MCF 10A (cell line): Measurements from ENCODE around the gene CLDN16. TPM values are rescaled to one million over a fixed set of nuclear protein-coding genes. Genes with fewer than 3 reads are reported as not detected.

Experiments used
- BruUV-seq: library from RNA; stranded (reverse); fragments of 400-500 nt; replicated peaks from 2 replicates; lab custom pipeline; 2021; lab: Mats Ljungman, UMichigan
- CTCF ChIA-PET: fragments of 300-600 bp; sonication (Branson Sonifier 250); formaldehyde crosslinking; extraction: SDS; loops from one replicate; lab custom pipeline; 2021; ENCODE audit warnings: antibody characterized with exemption, inconsistent platforms; lab: Yijun Ruan, JAX
- POLR2A ChIA-PET: fragments of 300-600, 350-650 bp; sonication (Branson Sonifier 250); formaldehyde crosslinking; extraction: SDS; loops from one replicate; lab custom pipeline; 2020; ENCODE audit warnings: antibody characterized with exemption, inconsistent platforms; lab: Yijun Ruan, JAX
- DNase-seq: peaks from one replicate; pipeline ENCODE4 v3.0.0-alpha.2; 2018; ENCODE audit not compliant: unreplicated experiment
- H3K27ac Mint-ChIP-seq: one replicate; pipeline ENCODE4 v1.8.0; 2022; ENCODE audit warnings: mild to moderate bottlenecking, low read depth, mixed read lengths; ENCODE audit not compliant: unreplicated experiment
- H3K27me3 Mint-ChIP-seq: one replicate; pipeline ENCODE4 v1.8.0; 2022; ENCODE audit warnings: mixed read lengths; ENCODE audit not compliant: insufficient read depth, unreplicated experiment
- H3K36me3 Mint-ChIP-seq: one replicate; pipeline ENCODE4 v1.8.0; 2022; ENCODE audit warnings: mild to moderate bottlenecking, moderate library complexity, mixed read lengths; ENCODE audit not compliant: insufficient read depth, unreplicated experiment
- H3K4me1 Mint-ChIP-seq: one replicate; pipeline ENCODE4 v1.8.0; 2022; ENCODE audit warnings: mixed read lengths; ENCODE audit not compliant: insufficient read depth, unreplicated experiment
- H3K4me3 Mint-ChIP-seq: one replicate; pipeline ENCODE4 v1.8.0; 2022; ENCODE audit warnings: mild to moderate bottlenecking, moderate library complexity, mixed read lengths; ENCODE audit not compliant: unreplicated experiment
- H3K9me3 Mint-ChIP-seq: one replicate; pipeline ENCODE4 v1.8.0; 2022; ENCODE audit warnings: mixed read lengths; ENCODE audit not compliant: unreplicated experiment
- intact Hi-C: fragments of 100-400 bp; cut with micrococcal nuclease; formaldehyde crosslinking; loops from 2 replicates; pipeline ENCODE4 v1.14.1; 2022
- total RNA-seq: library from RNA; stranded (reverse); gene quantifications from 2 replicates; pipeline ENCODE4 v1.2.3, GENCODE V29; 2022
- TF ChIP-seq, protein P1 (sequence below): fragments of 200-600 bp; IDR thresholded peaks from one replicate; pipeline ENCODE4 v1.8.0; 2022; ENCODE audit warnings: antibody characterized with exemption, mild to moderate bottlenecking; ENCODE audit not compliant: unreplicated experiment

CLDN16 gene
- total RNA-seq, 1 experiment from 2014 or later: 0.23 TPM

GRCh38 chr3:190449801-190450200 lies 61.8 kb downstream of the CLDN16 start, which contains the start of gene TMEM207:
TSS of gene TMEM207 (minus strand) at chr3:190449901. CDS start at chr3:190449809, 92 bp downstream.
- no peaks in the 10 kb centered on the region for H3K27me3 Mint-ChIP-seq
- H3K36me3 Mint-ChIP-seq: no peaks in the 10 kb centered on the region
- no peak within 1 kb of the TSS for H3K27ac Mint-ChIP-seq
- H3K4me1 Mint-ChIP-seq: no peaks in the 10 kb centered on the region
- TF ChIP-seq, protein P1, sequence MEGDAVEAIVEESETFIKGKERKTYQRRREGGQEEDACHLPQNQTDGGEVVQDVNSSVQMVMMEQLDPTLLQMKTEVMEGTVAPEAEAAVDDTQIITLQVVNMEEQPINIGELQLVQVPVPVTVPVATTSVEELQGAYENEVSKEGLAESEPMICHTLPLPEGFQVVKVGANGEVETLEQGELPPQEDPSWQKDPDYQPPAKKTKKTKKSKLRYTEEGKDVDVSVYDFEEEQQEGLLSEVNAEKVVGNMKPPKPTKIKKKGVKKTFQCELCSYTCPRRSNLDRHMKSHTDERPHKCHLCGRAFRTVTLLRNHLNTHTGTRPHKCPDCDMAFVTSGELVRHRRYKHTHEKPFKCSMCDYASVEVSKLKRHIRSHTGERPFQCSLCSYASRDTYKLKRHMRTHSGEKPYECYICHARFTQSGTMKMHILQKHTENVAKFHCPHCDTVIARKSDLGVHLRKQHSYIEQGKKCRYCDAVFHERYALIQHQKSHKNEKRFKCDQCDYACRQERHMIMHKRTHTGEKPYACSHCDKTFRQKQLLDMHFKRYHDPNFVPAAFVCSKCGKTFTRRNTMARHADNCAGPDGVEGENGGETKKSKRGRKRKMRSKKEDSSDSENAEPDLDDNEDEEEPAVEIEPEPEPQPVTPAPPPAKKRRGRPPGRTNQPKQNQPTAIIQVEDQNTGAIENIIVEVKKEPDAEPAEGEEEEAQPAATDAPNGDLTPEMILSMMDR: no peak
- ChIA-PET POLR2A (no interaction called here), CTCF (interaction anchor here (0.6 to 1.3 kb wide), 4 partner anchors 9 to 68 kb away, joined by 3 to 4 read pairs (median 4); no protein-coding TSS in a partner anchor)
- H3K9me3 Mint-ChIP-seq: no peaks in the 10 kb centered on the region
- intact Hi-C loops: loop anchor here (5.0 kb wide), 1 partner anchor 248 kb away; no protein-coding TSS in a partner anchor
- H3K4me3 Mint-ChIP-seq: no peak within 1 kb of the TSS
- no TSS peak for BruUV-seq
- DNase-seq: no peak

- Mint-ChIP-seq H3K4me3 (no peak overlapping the region), H3K4me1 (no peaks in the 10 kb centered on the region), H3K9me3 (no peaks in the 10 kb centered on the region), H3K36me3 (no peaks in the 10 kb centered on the region), H3K27ac (no peak overlapping the region), H3K27me3 (no peaks in the 10 kb centered on the region)
- intact Hi-C loops: no loop called here
- no TSS peak for BruUV-seq
- ChIA-PET CTCF (no interaction called here), POLR2A (no interaction called here)
- DNase-seq: no peak
- TF ChIP-seq, protein P1: no peak
Measured at GRCh38 chr3:190455828-190456227, 67.9 kb downstream of the CLDN16 start.

- Mint-ChIP-seq H3K9me3 (no peaks in the 10 kb centered on the region), H3K27me3 (no peaks in the 10 kb centered on the region), H3K4me3 (no peak overlapping the region), H3K27ac (no peak overlapping the region), H3K4me1 (no peaks in the 10 kb centered on the region), H3K36me3 (no peaks in the 10 kb centered on the region)
- POLR2A ChIA-PET: no interaction called here
- CTCF ChIA-PET: interaction anchor here (1.1 kb wide), 1 partner anchor 12 kb away, joined by 3 read pairs; no protein-coding TSS in a partner anchor
- no TSS peak for BruUV-seq
- DNase-seq: no peak
- intact Hi-C loops: no loop called here
- TF ChIP-seq, protein P1: no peak
Measured at GRCh38 chr3:190456770-190457169, 68.8 kb downstream of the CLDN16 start.

DNA sequence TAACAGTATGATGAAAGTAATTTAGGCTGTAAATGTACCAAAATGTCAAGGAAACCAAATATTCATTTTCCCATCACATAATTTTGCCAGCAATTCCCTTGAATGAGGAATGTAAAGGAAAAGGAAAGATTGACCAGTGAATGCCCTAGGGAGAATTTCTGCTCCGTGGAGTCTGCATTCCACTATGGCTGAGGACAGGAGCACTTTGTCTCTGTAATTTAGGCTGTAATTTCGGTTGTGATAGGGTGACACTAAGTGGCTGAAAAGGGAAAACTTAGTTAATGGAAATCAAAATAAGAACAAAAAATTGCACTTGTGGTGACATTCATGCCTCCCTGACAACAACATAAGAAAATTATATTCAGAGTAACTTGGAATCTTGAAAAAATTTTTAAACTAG lies 70.1 kb downstream of the CLDN16 start:
- no peaks in the 10 kb centered on the region for H3K36me3 Mint-ChIP-seq
- H3K27ac Mint-ChIP-seq: no peak overlapping the region
- no TSS peak for BruUV-seq
- ChIA-PET CTCF (interaction anchor here (0.5 to 1.2 kb wide), 2 partner anchors 9 to 243 kb away, joined by 3 to 5 read pairs; partner anchors contain the start of gene TMEM207), POLR2A (no interaction called here)
- no peak overlapping the region for H3K4me3 Mint-ChIP-seq
- H3K27me3 Mint-ChIP-seq: no peaks in the 10 kb centered on the region
- no peaks in the 10 kb centered on the region for H3K9me3 Mint-ChIP-seq
- peak; percentile 2 for DNase-seq
- intact Hi-C loops: no loop called here
- no peaks in the 10 kb centered on the region for H3K4me1 Mint-ChIP-seq
- TF ChIP-seq, protein P1: no peak

Other genes starting within 250 kb of the CLDN16 start
- gene CLDN1, start 65.7 kb upstream of the CLDN16 start, total RNA-seq: 197 and 263 TPM in 2 replicates
- gene TMEM207, start 61.7 kb downstream of the CLDN16 start, total RNA-seq: not detected in 2 replicates
- gene IL1RAP, start 125.9 kb downstream of the CLDN16 start, total RNA-seq: 46.5 and 62.0 TPM in 2 replicates